Liver (tissue), 9 donors: ENCODE measurements around the gene FOCAD. TPM values are rescaled to one million over a fixed set of nuclear protein-coding genes. Genes with fewer than 3 reads are reported as not detected.

Experiments
- DNase-seq: peaks from one replicate; pipeline ENCODE4 v3.0.0-alpha.2; 2017; ENCODE audit warnings: low spot score
- H3K27ac ChIP-seq, 2 donors: one replicate each; pipeline ENCODE4 v1.7.0; 2013; ENCODE audit warnings: inconsistent platforms in 2 of 2, low read length in 2 of 2, control low read depth in 1 of 2, low read depth in 1 of 2, mild to moderate bottlenecking in 1 of 2
- H3K27me3 ChIP-seq, 4 donors: one replicate each; pipeline versions ENCODE4 v1.6.1 to v1.7.0; 2013; ENCODE audit warnings: low read length in 3 of 4, inconsistent platforms in 1 of 4, mild to moderate bottlenecking in 1 of 4, moderate library complexity in 1 of 4; ENCODE audit not compliant: control insufficient read depth in 4 of 4, insufficient read depth in 4 of 4
- H3K36me3 ChIP-seq, 4 donors: one replicate each; pipeline versions ENCODE4 v1.6.1 to v1.7.0; 2013; ENCODE audit warnings: low read length in 3 of 4, mild to moderate bottlenecking in 3 of 4, low read depth in 1 of 4, moderate library complexity in 1 of 4; ENCODE audit not compliant: control insufficient read depth in 4 of 4, insufficient read depth in 3 of 4
- H3K4me1 ChIP-seq, 4 donors: one replicate each; pipeline versions ENCODE4 v1.6.1 to v1.7.0; 2013; ENCODE audit warnings: low read length in 3 of 4, mild to moderate bottlenecking in 3 of 4, moderate library complexity in 1 of 4; ENCODE audit not compliant: control insufficient read depth in 4 of 4, insufficient read depth in 4 of 4
- H3K4me3 ChIP-seq, 3 donors: one replicate each; pipeline versions ENCODE4 v1.6.1 to v1.7.0; 2013; ENCODE audit warnings: low read length in 3 of 3, control low read depth in 1 of 3, low read depth in 1 of 3, mild to moderate bottlenecking in 1 of 3
- H3K9ac ChIP-seq, 2 donors: one replicate each; pipeline ENCODE4 v1.7.0; 2013; ENCODE audit warnings: low read length in 2 of 2, mild to moderate bottlenecking in 2 of 2, moderate library complexity in 2 of 2, control low read depth in 1 of 2, low read depth in 1 of 2
- H3K9me3 ChIP-seq, 4 donors: one replicate each; pipeline versions ENCODE4 v1.6.1 to v1.7.0; 2013; ENCODE audit warnings: low read length in 3 of 4; ENCODE audit not compliant: control insufficient read depth in 4 of 4
- ATF3 ChIP-seq: IDR thresholded peaks from 2 replicates; pipeline ENCODE4 v1.6.1; 2016; ENCODE audit warnings: antibody characterized with exemption
- CTCF ChIP-seq: fragments of 150-350 bp; IDR thresholded peaks from 2 replicates; pipeline ENCODE4 v1.5.1; 2017; ENCODE audit warnings: improper control_type of control experiment, low read depth, low read length; ENCODE audit not compliant: missing input control
- EGR1 ChIP-seq, 2 donors: IDR thresholded peaks; 2 replicates each; pipeline ENCODE4 v1.6.1; 2016 to 2018; ENCODE audit warnings: antibody characterized with exemption in 2 of 2, low read depth in 2 of 2
- FOXA1 ChIP-seq: IDR thresholded peaks from 2 replicates; pipeline ENCODE4 v1.6.1; 2016; ENCODE audit warnings: antibody characterized with exemption
- FOXA2 ChIP-seq: IDR thresholded peaks from 2 replicates; pipeline ENCODE4 v1.6.1; 2016; ENCODE audit warnings: antibody characterized with exemption
- GABPA ChIP-seq, 2 donors: IDR thresholded peaks in 1 of 2; conservative IDR thresholded peaks in 1 of 2; 2 replicates each; pipeline ENCODE4 v1.6.1; 2016; ENCODE audit warnings: antibody characterized with exemption in 2 of 2, mild to moderate bottlenecking in 1 of 2, moderate library complexity in 1 of 2
- HNF4A ChIP-seq, 2 donors: conservative IDR thresholded peaks; 2 replicates each; pipeline ENCODE4 v1.6.1; 2016; ENCODE audit warnings: antibody characterized with exemption in 2 of 2, mild to moderate bottlenecking in 2 of 2
- HNF4G ChIP-seq: IDR thresholded peaks from 2 replicates; pipeline ENCODE4 v1.6.1; 2016; ENCODE audit warnings: antibody characterized with exemption
- JUND ChIP-seq, 2 donors: IDR thresholded peaks; 2 replicates each; pipeline ENCODE4 v1.6.1; 2016; ENCODE audit warnings: antibody characterized with exemption in 2 of 2
- MAX ChIP-seq: IDR thresholded peaks from 2 replicates; pipeline ENCODE4 v1.6.1; 2016; ENCODE audit warnings: antibody characterized with exemption
- NR2F2 ChIP-seq: IDR thresholded peaks from 2 replicates; pipeline ENCODE4 v1.6.1; 2016; ENCODE audit warnings: antibody characterized with exemption
- RAD21 ChIP-seq, 2 donors: IDR thresholded peaks; 2 replicates each; pipeline ENCODE4 v1.6.1; 2016; ENCODE audit warnings: antibody characterized with exemption in 2 of 2, mild to moderate bottlenecking in 2 of 2
- REST ChIP-seq: IDR thresholded peaks from 2 replicates; pipeline ENCODE4 v1.6.1; 2016; ENCODE audit warnings: antibody characterized with exemption, mild to moderate bottlenecking
- RXRA ChIP-seq, 2 donors: IDR thresholded peaks; 2 replicates each; pipeline ENCODE4 v1.6.1; 2017 to 2018; ENCODE audit warnings: antibody characterized with exemption in 2 of 2, mild to moderate bottlenecking in 1 of 2
- SP1 ChIP-seq: IDR thresholded peaks from 2 replicates; pipeline ENCODE4 v1.6.1; 2018; ENCODE audit warnings: antibody characterized with exemption, mild to moderate bottlenecking
- TAF1 ChIP-seq: conservative IDR thresholded peaks from 2 replicates; pipeline ENCODE4 v1.6.1; 2016; ENCODE audit warnings: antibody characterized with exemption, mild to moderate bottlenecking
- YY1 ChIP-seq: IDR thresholded peaks from 2 replicates; pipeline ENCODE4 v1.6.1; 2016; ENCODE audit warnings: antibody characterized with exemption, mild to moderate bottlenecking
- ZBTB33 ChIP-seq: IDR thresholded peaks from 2 replicates; pipeline ENCODE4 v1.6.1; 2016; ENCODE audit warnings: antibody characterized with exemption
- WGBS: extraction: QIAGEN DNeasy Blood & Tissue Kit; methylation state at CpG from one replicate; pipeline ENCODE4 v1.1.7; 2013; 5-methylcytosine and 5-hydroxymethylcytosine counted together
- polyA plus RNA-seq, 2 donors: library from polyadenylated mRNA; stranded (reverse) in 1 of 2; unstranded in 1 of 2; fragments of 200-250 nt in 1 of 2; fragments of >200 nt in 1 of 2; fragmentation: Nextera tagmentation in 1 of 2; extraction: Ambion mirVana in 1 of 2; gene quantifications; one replicate each; pipeline versions ENCODE4 v1.2.1 to v1.2.3, GENCODE V29; 2013 to 2015
- total RNA-seq, 2 donors: library from RNA; depleted of rRNA; stranded (reverse); fragments of >200 nt; gene quantifications; one replicate each; pipeline ENCODE4 v1.2.3, GENCODE V29; 2014
- donor health status: healthy.
- donor health status: healthy.
- donor health status: healthy.
- donor health status: healthy.
- donor health status: healthy.

FOCAD gene
- total and polyA plus RNA-seq, 4 donors: 3.2 to 21.0 (median 10.3) TPM

GRCh38 chr9:20658677-20659473 lies 25.2 kb upstream of the FOCAD start:
- H3K27me3 ChIP-seq: no peaks in the 10 kb centered on the region
- DNase-seq: no peak
- H3K27ac ChIP-seq: no peak overlapping the region
- no peak for TF ChIP-seq RAD21 (IDR thresholded peaks at IDR 0.05)
- TF ChIP-seq ATF3: no peak
- no peak for TF ChIP-seq GABPA (IDR thresholded peaks at IDR 0.05 in 1 of 2, conservative IDR thresholded peaks at IDR 0.05 in 1 of 2)
- peak; percentile 34 for TF ChIP-seq YY1
- TF ChIP-seq RXRA (IDR thresholded peaks at IDR 0.05): no peak
- H3K9me3 ChIP-seq: no peaks in the 10 kb centered on the region
- H3K4me1 ChIP-seq: no peaks in the 10 kb centered on the region
- H3K4me3 ChIP-seq: peak overlapping the region; percentile 4 to 72 (median 42)
- H3K9ac ChIP-seq: no peak overlapping the region
- no peaks in the 10 kb centered on the region for H3K36me3 ChIP-seq
- WGBS: 66% methylated on average over 13 of the region's 13 CpGs

GRCh38 chr9:20659474-20659967 lies 24.5 kb upstream of the FOCAD start:
- H3K4me1 ChIP-seq: no peaks in the 10 kb centered on the region
- no peak overlapping the region for H3K27ac ChIP-seq
- H3K4me3 ChIP-seq: no peak overlapping the region
- no peak for DNase-seq
- H3K9me3 ChIP-seq: no peaks in the 10 kb centered on the region
- no peak overlapping the region for H3K9ac ChIP-seq
- 82% methylated on average over 2 of the region's 2 CpGs for WGBS
- H3K36me3 ChIP-seq: no peaks in the 10 kb centered on the region
- TF ChIP-seq ZBTB33 (no peak), TAF1 (no peak), FOXA1 (no peak), HNF4A (conservative IDR thresholded peaks at IDR 0.05) (no peak), NR2F2 (no peak), SP1 (no peak), FOXA2 (no peak), REST (no peak), JUND (IDR thresholded peaks at IDR 0.05) (no peak), HNF4G (no peak), CTCF (no peak), GABPA (IDR thresholded peaks at IDR 0.05 in 1 of 2, conservative IDR thresholded peaks at IDR 0.05 in 1 of 2) (no peak), RXRA (IDR thresholded peaks at IDR 0.05) (no peak), EGR1 (IDR thresholded peaks at IDR 0.05; ENCODE audit: low read depth in 2 of 2) (no peak), MAX (no peak), RAD21 (IDR thresholded peaks at IDR 0.05) (no peak), YY1 (no peak), ATF3 (no peak)
- no peaks in the 10 kb centered on the region for H3K27me3 ChIP-seq
